Measurements from ENCODE around the gene GJD2.
A peak's percentile ranks its signal among the peaks of the same experiment; 100 is the strongest.

Gene GJD2

GRCh38 chr15:34753236-34753894 is 1.4 kb downstream of the GJD2 start:
- peak; percentile 63 for DNase-seq (ENCODE audit: low read depth)
- no peak overlapping the region for H3K4me3 ChIP-seq (ENCODE audit: control insufficient read depth, low read depth, low read length)
- no peak for TF ChIP-seq CTCF (conservative IDR thresholded peaks at IDR 0.05; ENCODE audit: control insufficient read depth, insufficient read depth, low read depth, low read length)

- DNase-seq (ENCODE audit: low read depth), result no peak
- no peak overlapping the region for H3K4me3 ChIP-seq (ENCODE audit: control insufficient read depth, low read depth, low read length)
- no peak for TF ChIP-seq CTCF (conservative IDR thresholded peaks at IDR 0.05; ENCODE audit: control insufficient read depth, insufficient read depth, low read depth, low read length)
These were observed 5.1 kb downstream of the GJD2 start for GRCh38 chr15:34749691-34750090.

GRCh38 chr15:34739346-34739745 is 15.5 kb downstream of the GJD2 start:
- no peak overlapping the region for H3K4me3 ChIP-seq (ENCODE audit: control insufficient read depth, low read depth, low read length)
- DNase-seq (ENCODE audit: low read depth), result no peak
- TF ChIP-seq CTCF (conservative IDR thresholded peaks at IDR 0.05; ENCODE audit: control insufficient read depth, insufficient read depth, low read depth, low read length), result no peak

- DNase-seq (ENCODE audit: low read depth), result no peak
- TF ChIP-seq CTCF (conservative IDR thresholded peaks at IDR 0.05; ENCODE audit: control insufficient read depth, insufficient read depth, low read depth, low read length), result no peak
- no peak overlapping the region for H3K4me3 ChIP-seq (ENCODE audit: control insufficient read depth, low read depth, low read length)
These were observed 16.8 kb downstream of the GJD2 start for GRCh38 chr15:34738002-34738401.

GRCh38 chr15:34737477-34737876 is 17.3 kb downstream of the GJD2 start:
- no peak for TF ChIP-seq CTCF (conservative IDR thresholded peaks at IDR 0.05; ENCODE audit: control insufficient read depth, insufficient read depth, low read depth, low read length)
- no peak for DNase-seq (ENCODE audit: low read depth)
- no peak overlapping the region for H3K4me3 ChIP-seq (ENCODE audit: control insufficient read depth, low read depth, low read length)

GRCh38 chr15:34734303-34734702 is 20.5 kb downstream of the GJD2 start:
- H3K4me3 ChIP-seq (ENCODE audit: control insufficient read depth, low read depth, low read length), result no peak overlapping the region
- no peak for DNase-seq (ENCODE audit: low read depth)
- TF ChIP-seq CTCF (conservative IDR thresholded peaks at IDR 0.05; ENCODE audit: control insufficient read depth, insufficient read depth, low read depth, low read length), result no peak

GRCh38 chr15:34733621-34734020 is 21.2 kb downstream of the GJD2 start:
- DNase-seq (ENCODE audit: low read depth), result no peak
- no peak overlapping the region for H3K4me3 ChIP-seq (ENCODE audit: control insufficient read depth, low read depth, low read length)
- TF ChIP-seq CTCF (conservative IDR thresholded peaks at IDR 0.05; ENCODE audit: control insufficient read depth, insufficient read depth, low read depth, low read length), result no peak

Data from fibroblast of mammary gland (primary cell).